Occipital lobe (tissue), 2 donors: Measurements from ENCODE around the gene ZMYND15. TPM values are rescaled to one million over a fixed set of nuclear protein-coding genes. Genes with fewer than 3 reads are reported as not detected.

Experiments
- DNase-seq: peaks from one replicate; lab custom pipeline; 2025; lab: John Stamatoyannopoulos, UW
- total RNA-seq: library from RNA; depleted of rRNA; stranded (reverse); fragments of >200 nt; gene quantifications from one replicate; pipeline ENCODE4 v1.2.3, GENCODE V29; 2014

ZMYND15 gene
- total RNA-seq, 1 donor from 2014 or later = 0.31 TPM

- DNase-seq = no peak
These were observed 23.6 kb upstream of the ZMYND15 start for GRCh38 chr17:4716081-4716480.

GRCh38 chr17:4717791-4718190, 21.8 kb upstream of the ZMYND15 start:
- DNase-seq = no peak

- DNase-seq = no peak
These were observed 21.4 kb upstream of the ZMYND15 start for GRCh38 chr17:4718276-4718675.

- no peak for DNase-seq
These were observed 20.5 kb upstream of the ZMYND15 start for GRCh38 chr17:4719146-4719545.

- no peak for DNase-seq
These were observed 19.9 kb upstream of the ZMYND15 start for GRCh38 chr17:4719684-4720221.

GRCh38 chr17:4720787-4721186, 18.8 kb upstream of the ZMYND15 start:
- DNase-seq = no peak

GRCh38 chr17:4721203-4722135, 18.2 kb upstream of the ZMYND15 start:
- no peak for DNase-seq

- no peak for DNase-seq
These were observed 16.9 kb upstream of the ZMYND15 start for GRCh38 chr17:4722678-4723240.

- no peak for DNase-seq
These were observed 15.0 kb upstream of the ZMYND15 start for GRCh38 chr17:4724650-4725049.

- DNase-seq = no peak
These were observed 13.9 kb upstream of the ZMYND15 start for GRCh38 chr17:4725646-4726310.

GRCh38 chr17:4728124-4728523, 11.5 kb upstream of the ZMYND15 start:
- no peak for DNase-seq

GRCh38 chr17:4733073-4733531, 6.5 kb upstream of the ZMYND15 start:
- no peak for DNase-seq

GRCh38 chr17:4734857-4735475, 4.7 kb upstream of the ZMYND15 start:
- no peak for DNase-seq

GRCh38 chr17:4735876-4736651, 3.6 kb upstream of the ZMYND15 start:
- DNase-seq = no peak

- DNase-seq = no peak
These were observed 1.2 kb upstream of the ZMYND15 start for GRCh38 chr17:4738136-4739121.

GRCh38 chr17:4740025-4740351, 355 bp downstream of the ZMYND15 start:
- no peak for DNase-seq

GRCh38 chr17:4740584-4740983, 951 bp downstream of the ZMYND15 start:
- no peak for DNase-seq

GRCh38 chr17:4741544-4741943, 1.9 kb downstream of the ZMYND15 start:
- no peak for DNase-seq

- no peak for DNase-seq
These were observed 2.5 kb downstream of the ZMYND15 start for GRCh38 chr17:4742133-4742532.

- no peak for DNase-seq
These were observed 3.0 kb downstream of the ZMYND15 start for GRCh38 chr17:4742629-4743028.
